Measurements from ENCODE around the gene LAPTM4A.
"Not testable (repeated sequence)": the region's sequence is repeated elsewhere in the genome, so short reads cannot be mapped to it uniquely, and the experiment has no call there.

The LAPTM4A gene

GRCh38 chr2:20057268-20057667 is 5.8 kb upstream of the LAPTM4A start:
- in situ Hi-C loops (cut with MboI; ENCODE audit: low pct_unique_long_range_greater_than_20kb, low sequenced_read_pairs), result no loop called here
- DNase-seq, result no peak

- no peak for DNase-seq
- in situ Hi-C loops (cut with MboI; ENCODE audit: low pct_unique_long_range_greater_than_20kb, low sequenced_read_pairs), result no loop called here
Measured at GRCh38 chr2:20054931-20055330, 3.5 kb upstream of the LAPTM4A start.

GRCh38 chr2:20054119-20054518 is 2.7 kb upstream of the LAPTM4A start:
- DNase-seq, result no peak
- in situ Hi-C loops (cut with MboI; ENCODE audit: low pct_unique_long_range_greater_than_20kb, low sequenced_read_pairs), result no loop called here

- in situ Hi-C loops (cut with MboI; ENCODE audit: low pct_unique_long_range_greater_than_20kb, low sequenced_read_pairs), result no loop called here
- no peak for DNase-seq
Measured at GRCh38 chr2:20052861-20053281, 1.4 kb upstream of the LAPTM4A start.

- in situ Hi-C loops (cut with MboI; ENCODE audit: low pct_unique_long_range_greater_than_20kb, low sequenced_read_pairs), result no loop called here
- DNase-seq, result no peak
Measured at GRCh38 chr2:20052229-20052851, 912 bp upstream of the LAPTM4A start.

- no peak for DNase-seq
- in situ Hi-C loops (cut with MboI; ENCODE audit: low pct_unique_long_range_greater_than_20kb, low sequenced_read_pairs), result no loop called here
Measured at GRCh38 chr2:20050646-20051531, 539 bp downstream of the LAPTM4A start.

- in situ Hi-C loops (cut with MboI; ENCODE audit: low pct_unique_long_range_greater_than_20kb, low sequenced_read_pairs), result no loop called here
- DNase-seq, result peak; percentile 90
Measured at GRCh38 chr2:20050104-20050645, 1.3 kb downstream of the LAPTM4A start.

- in situ Hi-C loops (cut with MboI; ENCODE audit: low pct_unique_long_range_greater_than_20kb, low sequenced_read_pairs), result no loop called here
- DNase-seq, result peak; percentile 69
Measured at GRCh38 chr2:20049637-20050036, 1.8 kb downstream of the LAPTM4A start.

GRCh38 chr2:20048488-20049448 is 2.7 kb downstream of the LAPTM4A start:
- in situ Hi-C loops (cut with MboI; ENCODE audit: low pct_unique_long_range_greater_than_20kb, low sequenced_read_pairs), result no loop called here
- DNase-seq, result no peak

- DNase-seq; in situ Hi-C loops (cut with MboI; ENCODE audit: low pct_unique_long_range_greater_than_20kb, low sequenced_read_pairs): not testable (repeated sequence)
Measured at GRCh38 chr2:20045712-20046292, 5.6 kb downstream of the LAPTM4A start.

- no peak for DNase-seq
- in situ Hi-C loops (cut with MboI; ENCODE audit: low pct_unique_long_range_greater_than_20kb, low sequenced_read_pairs), result no loop called here
Measured at GRCh38 chr2:20044778-20045177, 6.7 kb downstream of the LAPTM4A start.

GRCh38 chr2:20042531-20042930 is 8.9 kb downstream of the LAPTM4A start:
- in situ Hi-C loops (cut with MboI; ENCODE audit: low pct_unique_long_range_greater_than_20kb, low sequenced_read_pairs), result no loop called here
- no peak for DNase-seq

- DNase-seq, result no peak
- in situ Hi-C loops (cut with MboI; ENCODE audit: low pct_unique_long_range_greater_than_20kb, low sequenced_read_pairs), result no loop called here
Measured at GRCh38 chr2:20040489-20041172, 10.8 kb downstream of the LAPTM4A start.

- in situ Hi-C loops (cut with MboI; ENCODE audit: low pct_unique_long_range_greater_than_20kb, low sequenced_read_pairs), result no loop called here
- no peak for DNase-seq
Measured at GRCh38 chr2:20037660-20038059, 13.8 kb downstream of the LAPTM4A start.

- peak; percentile 82 for DNase-seq
- in situ Hi-C loops (cut with MboI; ENCODE audit: low pct_unique_long_range_greater_than_20kb, low sequenced_read_pairs), result no loop called here
Measured at GRCh38 chr2:20035955-20036666, 15.3 kb downstream of the LAPTM4A start.

GRCh38 chr2:20034821-20035220 is 16.6 kb downstream of the LAPTM4A start:
- no peak for DNase-seq
- in situ Hi-C loops (cut with MboI; ENCODE audit: low pct_unique_long_range_greater_than_20kb, low sequenced_read_pairs), result no loop called here

- no peak for DNase-seq
- in situ Hi-C loops (cut with MboI; ENCODE audit: low pct_unique_long_range_greater_than_20kb, low sequenced_read_pairs), result no loop called here
Measured at GRCh38 chr2:20034218-20034617, 17.2 kb downstream of the LAPTM4A start.

GRCh38 chr2:20033322-20033721 is 18.1 kb downstream of the LAPTM4A start:
- DNase-seq, result no peak
- in situ Hi-C loops (cut with MboI; ENCODE audit: low pct_unique_long_range_greater_than_20kb, low sequenced_read_pairs), result no loop called here

Measured in KBM-7 (cell line).